GM21529 (cell line): ENCODE data around the gene CFAP161.

Source experiments
- ATAC-seq: cut with Tn5 transposase; IDR thresholded peaks from one replicate; pipeline ENCODE4 v1.9.1; 2021; ENCODE audit not compliant: unreplicated experiment

CFAP161 gene

GRCh38 chr15:81106560-81106959, 27.5 kb upstream of the CFAP161 start:
- ATAC-seq: no peak

- no peak for ATAC-seq
Observed at GRCh38 chr15:81107889-81108288, 26.2 kb upstream of the CFAP161 start.

GRCh38 chr15:81108427-81108826, 25.6 kb upstream of the CFAP161 start:
- no peak for ATAC-seq

GRCh38 chr15:81111018-81111417, 23.1 kb upstream of the CFAP161 start:
- ATAC-seq: no peak

GRCh38 chr15:81111510-81112470, 22.3 kb upstream of the CFAP161 start:
- ATAC-seq: peak; percentile 94

- no peak for ATAC-seq
Observed at GRCh38 chr15:81113204-81113657, 20.8 kb upstream of the CFAP161 start.

GRCh38 chr15:81113861-81114291, 20.2 kb upstream of the CFAP161 start:
- ATAC-seq: no peak

GRCh38 chr15:81115054-81115939, 18.8 kb upstream of the CFAP161 start:
- no peak for ATAC-seq

GRCh38 chr15:81117136-81117535, 16.9 kb upstream of the CFAP161 start:
- ATAC-seq: no peak

GRCh38 chr15:81117581-81117980, 16.5 kb upstream of the CFAP161 start:
- ATAC-seq: no peak

- no peak for ATAC-seq
Observed at GRCh38 chr15:81118361-81118760, 15.7 kb upstream of the CFAP161 start.

- ATAC-seq: no peak
Observed at GRCh38 chr15:81120069-81120468, 14.0 kb upstream of the CFAP161 start.

- no peak for ATAC-seq
Observed at GRCh38 chr15:81126892-81127291, 7.2 kb upstream of the CFAP161 start.

- peak; percentile 63 for ATAC-seq
Observed at GRCh38 chr15:81141478-81141877, 7.4 kb downstream of the CFAP161 start.

- no peak for ATAC-seq
Observed at GRCh38 chr15:81146006-81146405, 11.9 kb downstream of the CFAP161 start.

GRCh38 chr15:81146466-81146865, 12.4 kb downstream of the CFAP161 start:
- ATAC-seq: no peak

GRCh38 chr15:81151389-81151788, 17.3 kb downstream of the CFAP161 start:
- no peak for ATAC-seq

GRCh38 chr15:81152339-81152738, 18.3 kb downstream of the CFAP161 start:
- ATAC-seq: no peak

- no peak for ATAC-seq
Observed at GRCh38 chr15:81152799-81153198, 18.7 kb downstream of the CFAP161 start.

- no peak for ATAC-seq
Observed at GRCh38 chr15:81155375-81156218, 21.5 kb downstream of the CFAP161 start.

- ATAC-seq: no peak
Observed at GRCh38 chr15:81156324-81156723, 22.3 kb downstream of the CFAP161 start.
